ENCODE data around the gene GABBR1.

The GABBR1 gene

GRCh38 chr6:29653452-29654038 is 20.6 kb upstream of the GABBR1 start:
- H3K4me3 ChIP-seq (ENCODE audit: low read length) = no peak overlapping the region
- peak; percentile 51 for DNase-seq (ENCODE audit: low read depth)
- peak; percentile 76 for TF ChIP-seq CTCF (conservative IDR thresholded peaks at IDR 0.05; ENCODE audit: low read depth, low read length)

GRCh38 chr6:29652198-29652584 is 19.2 kb upstream of the GABBR1 start:
- DNase-seq (ENCODE audit: low read depth) = no peak
- no peak for TF ChIP-seq CTCF (conservative IDR thresholded peaks at IDR 0.05; ENCODE audit: low read depth, low read length)
- H3K4me3 ChIP-seq (ENCODE audit: low read length) = no peak overlapping the region

GRCh38 chr6:29651413-29652197 is 18.6 kb upstream of the GABBR1 start:
- TF ChIP-seq CTCF (conservative IDR thresholded peaks at IDR 0.05; ENCODE audit: low read depth, low read length) = peak; percentile 65
- DNase-seq (ENCODE audit: low read depth) = no peak

GRCh38 chr6:29649701-29650673 is 17.0 kb upstream of the GABBR1 start:
- peak; percentile 82 for DNase-seq (ENCODE audit: low read depth)
- peak overlapping the region; percentile 60 for H3K4me3 ChIP-seq (ENCODE audit: low read length)
- peak; percentile 99 for TF ChIP-seq CTCF (conservative IDR thresholded peaks at IDR 0.05; ENCODE audit: low read depth, low read length)

More at GRCh38 chr6:29651413-29652197, 18.6 kb upstream of the GABBR1 start:
- H3K4me3 ChIP-seq (ENCODE audit: low read length) = no peak overlapping the region

GRCh38 chr6:29647927-29648642 is 15.1 kb upstream of the GABBR1 start:
- TF ChIP-seq CTCF (conservative IDR thresholded peaks at IDR 0.05; ENCODE audit: low read depth, low read length) = peak; percentile 76
- H3K4me3 ChIP-seq (ENCODE audit: low read length) = no peak overlapping the region
- no peak for DNase-seq (ENCODE audit: low read depth)

- no peak for DNase-seq (ENCODE audit: low read depth)
These were observed 8.6 kb upstream of the GABBR1 start for GRCh38 chr6:29641430-29642148.

More at GRCh38 chr6:29641430-29642148, 8.6 kb upstream of the GABBR1 start:
- no peak overlapping the region for H3K4me3 ChIP-seq (ENCODE audit: low read length)
- no peak for TF ChIP-seq CTCF (conservative IDR thresholded peaks at IDR 0.05; ENCODE audit: low read depth, low read length)
